IPS-NIHi7 (cell line): ENCODE results near the gene PPP1R9B.

Experiments
- DNase-seq: peaks from one replicate; pipeline ENCODE4 v3.0.0; 2012; ENCODE audit warnings: mixed read lengths; ENCODE audit errors: extremely low spot score

The PPP1R9B gene

GRCh38 chr17:50187751-50188530 is 37.5 kb upstream of the PPP1R9B start:
- no peak for DNase-seq

GRCh38 chr17:50187394-50187725 is 36.9 kb upstream of the PPP1R9B start:
- DNase-seq: no peak

- DNase-seq: no peak
These were observed 36.4 kb upstream of the PPP1R9B start for GRCh38 chr17:50186661-50187393.

GRCh38 chr17:50185631-50186471 is 35.4 kb upstream of the PPP1R9B start:
- no peak for DNase-seq

GRCh38 chr17:50184611-50185398 is 34.3 kb upstream of the PPP1R9B start:
- no peak for DNase-seq

GRCh38 chr17:50184064-50184463 is 33.6 kb upstream of the PPP1R9B start:
- peak; percentile 62 for DNase-seq

GRCh38 chr17:50183421-50183994 is 33.0 kb upstream of the PPP1R9B start:
- no peak for DNase-seq

- DNase-seq: no peak
These were observed 32.4 kb upstream of the PPP1R9B start for GRCh38 chr17:50182783-50183420.

- DNase-seq: no peak
These were observed 31.4 kb upstream of the PPP1R9B start for GRCh38 chr17:50181591-50182560.

GRCh38 chr17:50181144-50181543 is 30.7 kb upstream of the PPP1R9B start:
- DNase-seq: no peak

GRCh38 chr17:50180620-50181019 is 30.1 kb upstream of the PPP1R9B start:
- DNase-seq: no peak

- no peak for DNase-seq
These were observed 29.6 kb upstream of the PPP1R9B start for GRCh38 chr17:50180111-50180510.

GRCh38 chr17:50177983-50178834 is 27.7 kb upstream of the PPP1R9B start:
- DNase-seq: peak; percentile 78

- no peak for DNase-seq
These were observed 27.0 kb upstream of the PPP1R9B start for GRCh38 chr17:50177476-50177875.

- no peak for DNase-seq
These were observed 26.3 kb upstream of the PPP1R9B start for GRCh38 chr17:50176559-50177357.

- no peak for DNase-seq
These were observed 24.7 kb upstream of the PPP1R9B start for GRCh38 chr17:50175035-50175807.

- no peak for DNase-seq
These were observed 24.0 kb upstream of the PPP1R9B start for GRCh38 chr17:50174444-50174843.
